Measurements from ENCODE around the gene MKKS.

The MKKS gene

DNA sequence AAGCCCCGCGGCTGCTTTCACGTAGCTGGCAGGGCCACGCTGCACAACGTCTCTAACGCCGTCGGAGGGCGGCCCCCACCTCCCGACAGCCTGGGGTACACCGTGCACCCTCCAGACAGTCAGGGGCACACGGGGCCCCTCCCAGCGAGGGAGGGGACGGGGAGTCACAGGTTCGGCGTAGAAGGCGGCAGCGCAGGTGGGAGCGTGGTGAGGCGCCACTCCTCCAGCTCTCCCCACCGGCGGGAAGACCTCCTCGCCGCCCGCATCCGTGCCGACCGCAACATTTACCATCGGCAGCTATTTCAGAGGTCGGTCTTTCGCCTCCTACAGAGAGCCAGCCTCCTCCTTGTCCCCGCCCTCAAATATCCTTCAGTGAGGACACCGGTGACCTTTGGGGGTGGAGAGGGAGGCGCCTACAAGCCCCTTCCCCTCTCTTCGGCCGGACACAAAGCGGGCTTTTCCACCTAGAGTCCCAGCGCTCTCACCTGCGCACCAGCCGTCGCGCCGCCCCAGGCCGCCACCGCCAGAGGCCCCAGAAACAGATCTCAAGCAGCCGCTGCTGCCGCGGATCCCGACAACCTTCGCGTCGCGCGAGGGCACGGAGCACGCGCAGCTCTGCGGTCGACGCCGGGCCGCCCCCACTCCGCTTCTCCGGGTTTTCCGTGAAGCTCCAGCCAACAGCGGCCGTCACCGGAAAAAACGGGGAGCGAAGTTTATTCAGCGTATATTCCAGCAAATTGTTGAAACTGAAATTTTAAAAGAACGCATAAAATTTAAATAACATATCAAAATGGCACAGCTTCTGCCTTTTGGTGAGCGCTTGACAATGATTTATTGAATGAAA, at the start of gene MKKS:
TSS of gene MKKS (minus strand) at position 600 of the 844 bp plus-strand sequence. CDS start 20,708 bp downstream, outside the sequence.
- DNase-seq (ENCODE audit: low read depth in 2 of 2), result peak; percentile 76 to 83

DNA sequence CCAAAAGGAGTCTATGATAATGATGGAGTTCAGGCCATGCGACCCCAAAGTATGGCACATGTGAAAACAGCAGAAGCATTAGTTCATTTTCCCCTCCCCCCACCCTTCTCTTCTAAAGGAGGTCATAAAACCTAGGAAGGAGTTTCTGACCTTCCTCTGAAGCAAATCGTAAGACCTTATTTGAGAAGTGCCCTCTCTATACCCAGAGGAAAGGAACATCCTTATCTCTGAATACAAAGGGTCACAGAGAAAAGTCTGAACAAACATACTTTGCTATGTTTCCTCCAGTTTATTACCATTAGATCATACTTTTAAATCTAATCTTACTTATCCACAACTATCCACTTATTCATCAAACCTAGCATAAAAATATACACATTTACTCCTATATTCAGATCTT, 49.7 kb upstream of the MKKS start:
- no peak for DNase-seq (ENCODE audit: low read depth in 2 of 2)

DNA sequence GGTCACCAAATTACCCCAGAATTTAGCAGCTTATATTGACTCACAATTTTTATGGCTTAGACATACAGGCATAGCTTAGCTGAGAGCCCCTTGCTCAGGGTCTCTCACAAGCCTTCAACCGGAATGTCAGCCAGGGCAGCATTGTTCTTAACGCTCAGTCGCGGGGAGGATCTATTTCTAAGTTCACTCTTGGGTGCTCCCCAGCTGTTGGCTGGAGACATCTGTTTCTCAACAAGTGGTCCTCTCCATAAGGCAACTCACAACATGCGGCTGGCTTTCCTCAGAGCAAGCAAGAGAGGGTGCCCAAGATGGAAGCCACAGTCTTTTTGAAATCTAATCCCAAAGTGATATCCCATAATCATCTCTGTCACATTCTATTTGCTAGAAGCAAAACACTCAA, 47.7 kb upstream of the MKKS start:
- DNase-seq (ENCODE audit: low read depth in 2 of 2), result no peak

GRCh38 chr20:10478930-10479329, 44.9 kb upstream of the MKKS start:
- DNase-seq (ENCODE audit: low read depth in 2 of 2), result no peak

GRCh38 chr20:10478205-10478604, 44.2 kb upstream of the MKKS start:
- no peak for DNase-seq (ENCODE audit: low read depth in 2 of 2)

- no peak for DNase-seq (ENCODE audit: low read depth in 2 of 2)
Observed at GRCh38 chr20:10476319-10476724, 42.3 kb upstream of the MKKS start.

- no peak for DNase-seq (ENCODE audit: low read depth in 2 of 2)
Observed at GRCh38 chr20:10475225-10475624, 41.2 kb upstream of the MKKS start.

GRCh38 chr20:10474606-10475184, 40.7 kb upstream of the MKKS start:
- DNase-seq (ENCODE audit: low read depth in 2 of 2), result no peak

DNA sequence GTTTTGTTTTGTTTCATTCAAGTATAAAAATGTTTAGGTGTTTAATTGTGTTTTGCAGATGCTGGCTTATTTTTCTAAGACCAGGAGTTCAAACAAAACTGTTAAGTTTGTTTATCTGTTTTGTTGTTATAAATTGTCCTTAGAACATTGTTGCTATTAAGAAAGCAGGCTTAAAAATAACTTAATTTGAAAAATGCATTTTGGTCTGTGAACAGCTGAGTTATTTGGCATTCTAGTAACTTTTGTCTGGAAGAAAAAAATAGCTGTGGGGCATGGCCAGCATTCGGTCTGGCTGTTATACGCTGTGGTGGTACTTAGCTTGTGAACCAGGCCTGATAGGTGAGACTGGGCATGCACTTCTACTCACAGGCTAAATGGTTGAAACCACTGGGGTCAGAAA, 38.8 kb upstream of the MKKS start:
- no peak for DNase-seq (ENCODE audit: low read depth in 2 of 2)

DNA sequence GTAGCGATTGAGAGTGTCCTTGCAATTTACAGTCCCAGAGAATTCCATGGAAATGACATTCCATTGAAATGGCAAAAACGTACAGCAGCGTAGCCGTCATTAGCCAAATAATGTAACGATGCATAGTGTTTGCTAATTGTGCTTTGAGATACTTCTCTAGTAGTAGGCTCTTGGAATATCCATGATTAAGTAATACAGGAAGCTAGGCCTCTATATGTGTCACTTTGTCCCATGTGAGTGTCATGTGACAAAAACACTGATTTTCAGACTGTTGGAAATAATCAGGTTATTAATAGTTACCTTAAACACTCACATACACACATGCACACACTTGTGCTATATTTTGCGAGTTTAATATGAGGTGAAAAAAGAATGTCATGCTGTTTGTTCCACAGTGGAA, 36.3 kb upstream of the MKKS start:
- no peak for DNase-seq (ENCODE audit: low read depth in 2 of 2)

- no peak for DNase-seq (ENCODE audit: low read depth in 2 of 2)
Observed at GRCh38 chr20:10469599-10469998, 35.6 kb upstream of the MKKS start.

GRCh38 chr20:10469056-10469455, 35.0 kb upstream of the MKKS start:
- no peak for DNase-seq (ENCODE audit: low read depth in 2 of 2)

DNA sequence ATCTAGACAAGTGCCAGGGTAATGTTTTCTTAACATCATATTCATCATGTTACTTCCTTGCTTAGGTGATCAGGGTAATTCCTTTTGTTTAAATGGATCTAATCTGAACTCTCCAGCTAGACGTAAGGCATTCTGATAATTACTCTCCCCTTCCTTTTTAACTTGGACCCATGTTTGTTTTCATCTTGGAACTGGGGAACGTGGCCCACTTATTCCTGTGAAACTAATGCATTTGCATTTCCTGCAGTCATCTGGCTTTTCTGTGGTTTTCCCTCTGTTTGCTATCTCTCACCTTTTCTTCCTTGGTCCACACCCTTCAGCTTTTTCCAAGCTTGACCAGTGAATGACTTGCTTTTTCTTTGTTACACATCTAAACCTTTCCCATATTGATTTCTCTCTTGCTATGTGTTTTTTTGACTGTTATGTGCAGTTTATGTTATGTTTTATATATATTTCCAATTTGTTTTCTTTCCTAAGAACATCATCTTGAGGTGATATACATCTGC, 34.4 kb upstream of the MKKS start:
- DNase-seq (ENCODE audit: low read depth in 2 of 2), result no peak

DNA sequence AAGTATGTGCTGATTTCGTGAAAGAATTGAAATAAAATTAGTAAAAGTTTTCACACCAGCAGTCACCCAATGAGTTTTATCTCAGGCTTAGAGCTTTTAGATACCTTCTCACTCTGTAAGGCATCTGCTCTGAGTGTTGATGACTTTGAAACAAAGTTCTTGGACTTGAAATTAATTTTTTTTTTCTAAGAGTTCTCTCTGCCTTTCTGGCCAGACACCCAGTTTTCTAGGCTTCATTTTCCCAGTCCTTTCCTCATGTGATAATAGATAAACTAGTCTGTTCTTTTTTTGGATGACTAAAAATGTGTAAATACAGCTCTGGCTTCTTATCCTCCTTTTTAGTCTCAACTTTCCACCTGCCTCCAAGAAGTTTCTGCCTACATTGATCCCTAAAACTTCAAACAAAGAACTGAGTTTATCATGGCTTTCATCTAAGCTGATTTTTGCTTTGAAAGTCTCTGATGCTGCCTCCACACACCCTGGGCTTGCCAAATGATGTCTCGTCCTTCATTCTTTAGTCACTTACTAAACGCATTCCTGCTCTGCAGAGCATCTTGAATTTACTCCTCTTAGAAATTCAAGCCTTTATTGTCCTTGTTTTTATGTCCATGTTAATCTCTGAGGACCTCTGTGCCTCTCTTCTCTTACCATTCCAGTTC, 33.8 kb upstream of the MKKS start:
- DNase-seq (ENCODE audit: low read depth in 2 of 2), result no peak

DNA sequence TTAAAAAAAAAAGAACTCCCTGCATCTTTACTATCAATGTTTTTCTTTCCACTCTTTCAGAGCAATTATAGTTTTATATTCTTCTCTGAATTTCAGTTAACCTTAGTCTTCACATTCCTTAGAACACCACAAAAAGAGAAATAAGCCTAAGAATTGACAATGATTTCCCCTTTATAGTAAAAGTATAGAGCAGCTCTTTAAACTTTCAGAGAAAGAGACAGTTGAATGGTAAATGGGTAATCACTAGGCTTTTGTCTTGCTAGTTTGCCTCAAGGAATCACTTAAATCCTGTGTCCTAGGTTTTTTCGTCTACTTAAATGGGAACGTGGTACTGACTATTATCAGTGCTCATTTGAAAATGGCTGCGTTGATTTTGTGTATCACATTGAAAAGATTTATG, 32.8 kb upstream of the MKKS start:
- DNase-seq (ENCODE audit: low read depth in 2 of 2), result no peak

GRCh38 chr20:10466325-10466724, 32.3 kb upstream of the MKKS start:
- DNase-seq (ENCODE audit: low read depth in 2 of 2), result no peak

GRCh38 chr20:10465135-10465534, 31.1 kb upstream of the MKKS start:
- no peak for DNase-seq (ENCODE audit: low read depth in 2 of 2)

- no peak for DNase-seq (ENCODE audit: low read depth in 2 of 2)
Observed at GRCh38 chr20:10463622-10464021, 29.6 kb upstream of the MKKS start.

- DNase-seq (ENCODE audit: low read depth in 2 of 2), result no peak
Observed at GRCh38 chr20:10462516-10462915, 28.5 kb upstream of the MKKS start.

DNA sequence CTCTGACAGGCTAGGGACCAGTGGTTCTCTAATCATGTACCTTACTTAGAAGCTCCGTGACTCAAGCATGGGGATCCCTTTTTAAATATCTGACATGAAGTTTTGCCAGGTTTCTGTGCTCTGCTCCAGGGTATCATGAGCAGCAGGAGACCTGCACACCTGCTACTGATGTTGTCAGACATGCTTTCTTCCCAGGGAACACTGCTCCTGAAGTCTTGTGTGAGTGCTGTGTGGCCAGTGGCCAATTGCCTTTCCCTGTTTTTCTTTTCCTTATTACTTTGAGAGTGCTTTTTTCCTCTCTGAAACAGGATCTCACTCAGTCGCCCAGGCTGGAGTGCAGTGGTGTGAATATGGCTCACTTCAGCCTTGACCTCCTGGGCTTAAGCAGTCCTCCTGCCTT, 27.5 kb upstream of the MKKS start:
- no peak for DNase-seq (ENCODE audit: low read depth in 2 of 2)

DNA sequence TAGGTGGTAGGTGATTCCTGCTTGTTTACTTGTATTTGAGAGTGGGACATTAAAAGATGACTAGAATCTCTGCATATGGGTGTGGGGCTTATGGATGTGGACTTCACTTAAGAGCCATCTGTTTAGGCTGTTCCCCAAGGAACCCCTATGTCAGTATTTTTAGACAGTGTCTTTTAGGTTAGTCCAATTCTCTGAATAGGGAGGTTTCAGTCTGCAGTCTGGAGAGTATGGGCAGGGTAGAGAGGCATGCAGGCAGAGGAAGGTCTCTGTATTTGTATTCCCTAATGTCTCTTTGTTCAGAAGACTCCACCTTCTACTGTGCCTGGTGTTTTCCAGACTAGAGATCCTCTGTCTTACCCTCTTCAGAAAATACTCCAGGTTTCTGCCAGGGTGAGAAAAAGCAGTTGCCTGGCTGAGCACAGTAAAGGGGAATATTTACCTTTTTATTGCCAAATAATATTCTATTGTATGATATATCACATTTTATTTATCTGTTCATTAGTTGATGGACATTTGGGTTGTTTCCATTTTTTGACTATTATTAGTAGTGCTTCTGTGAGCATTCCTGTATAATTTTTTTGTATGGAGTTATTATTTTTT, 20.2 kb upstream of the MKKS start:
- no peak for DNase-seq (ENCODE audit: low read depth in 2 of 2)

GRCh38 chr20:10453241-10453640, 19.2 kb upstream of the MKKS start:
- no peak for DNase-seq (ENCODE audit: low read depth in 2 of 2)

Data from stimulated activated CD4-positive, alpha-beta T cell treated with anti-CD3 and anti-CD28 coated beads, Interleukin-4, amount 100 ng/mL, for 48 hours (primary cell).